ENCODE results near the gene TAS1R3.

Gene TAS1R3

GRCh38 chr1:1329304-1330210 is 1.5 kb upstream of the TAS1R3 start:
- in situ Hi-C loops (cut with HindIII; ENCODE audit: low sequenced_read_pairs), result no loop called here
- no peak overlapping the region for H3K4me3 ChIP-seq (ENCODE audit: low read depth, low read length)
- no peak for DNase-seq (ENCODE audit: low read depth, low spot score)
- TF ChIP-seq CTCF (IDR thresholded peaks at IDR 0.05; ENCODE audit: low read depth, low read length), result no peak

DNA sequence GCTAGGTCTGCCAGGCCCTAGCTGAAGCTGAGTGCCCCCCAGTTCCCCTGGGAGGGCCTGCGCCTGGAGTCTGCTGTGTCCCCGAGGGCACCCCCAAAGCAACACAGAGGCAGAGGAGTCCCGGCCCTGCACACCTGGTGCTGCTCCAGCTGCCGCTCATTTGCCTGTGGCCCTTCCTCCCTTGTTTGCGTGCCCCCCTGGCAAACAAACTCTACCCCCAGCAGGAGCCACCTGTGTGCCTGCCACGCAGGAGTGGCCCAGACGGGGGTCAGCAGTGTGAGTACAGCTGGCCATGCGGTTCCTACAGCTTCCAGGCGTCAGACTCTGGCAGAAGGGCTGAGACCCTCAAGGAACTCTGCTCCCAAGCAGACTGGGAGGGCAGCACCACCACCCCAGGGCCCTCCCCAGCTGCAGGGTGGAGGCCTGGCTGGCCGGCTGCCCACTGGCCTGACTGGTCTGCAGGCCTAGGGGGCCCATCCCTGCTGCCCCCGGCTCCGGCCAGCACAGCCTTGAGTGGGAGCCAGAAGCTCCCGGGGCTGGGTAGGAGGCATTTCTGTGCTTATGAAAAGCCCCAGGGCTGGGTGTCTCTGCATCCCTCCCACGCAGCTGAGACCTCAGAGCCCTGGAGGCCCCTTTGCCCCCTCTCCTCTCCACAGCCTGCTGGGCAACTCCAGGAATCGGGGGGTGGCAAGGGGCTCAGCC is 563 bp upstream of the TAS1R3 start:
- no peak for DNase-seq (ENCODE audit: low read depth, low spot score)
- in situ Hi-C loops (cut with HindIII; ENCODE audit: low sequenced_read_pairs), result no loop called here
- no peak overlapping the region for H3K4me3 ChIP-seq (ENCODE audit: low read depth, low read length)
- TF ChIP-seq CTCF (IDR thresholded peaks at IDR 0.05; ENCODE audit: low read depth, low read length), result no peak

DNA sequence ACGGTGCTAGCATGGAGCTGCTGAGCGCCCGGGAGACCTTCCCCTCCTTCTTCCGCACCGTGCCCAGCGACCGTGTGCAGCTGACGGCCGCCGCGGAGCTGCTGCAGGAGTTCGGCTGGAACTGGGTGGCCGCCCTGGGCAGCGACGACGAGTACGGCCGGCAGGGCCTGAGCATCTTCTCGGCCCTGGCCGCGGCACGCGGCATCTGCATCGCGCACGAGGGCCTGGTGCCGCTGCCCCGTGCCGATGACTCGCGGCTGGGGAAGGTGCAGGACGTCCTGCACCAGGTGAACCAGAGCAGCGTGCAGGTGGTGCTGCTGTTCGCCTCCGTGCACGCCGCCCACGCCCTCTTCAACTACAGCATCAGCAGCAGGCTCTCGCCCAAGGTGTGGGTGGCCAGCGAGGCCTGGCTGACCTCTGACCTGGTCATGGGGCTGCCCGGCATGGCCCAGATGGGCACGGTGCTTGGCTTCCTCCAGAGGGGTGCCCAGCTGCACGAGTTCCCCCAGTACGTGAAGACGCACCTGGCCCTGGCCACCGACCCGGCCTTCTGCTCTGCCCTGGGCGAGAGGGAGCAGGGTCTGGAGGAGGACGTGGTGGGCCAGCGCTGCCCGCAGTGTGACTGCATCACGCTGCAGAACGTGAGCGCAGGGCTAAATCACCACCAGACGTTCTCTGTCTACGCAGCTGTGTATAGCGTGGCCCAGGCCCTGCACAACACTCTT is 1.1 kb downstream of the TAS1R3 start:
- DNase-seq (ENCODE audit: low read depth, low spot score), result no peak
- no peak overlapping the region for H3K4me3 ChIP-seq (ENCODE audit: low read depth, low read length)
- in situ Hi-C loops (cut with HindIII; ENCODE audit: low sequenced_read_pairs), result no loop called here
- no peak for TF ChIP-seq CTCF (IDR thresholded peaks at IDR 0.05; ENCODE audit: low read depth, low read length)

- no peak for TF ChIP-seq CTCF (IDR thresholded peaks at IDR 0.05; ENCODE audit: low read depth, low read length)
- in situ Hi-C loops (cut with HindIII; ENCODE audit: low sequenced_read_pairs), result no loop called here
- no peak overlapping the region for H3K4me3 ChIP-seq (ENCODE audit: low read depth, low read length)
- no peak for DNase-seq (ENCODE audit: low read depth, low spot score)
These were observed 1.8 kb downstream of the TAS1R3 start for GRCh38 chr1:1332774-1333480.

- TF ChIP-seq CTCF (IDR thresholded peaks at IDR 0.05; ENCODE audit: low read depth, low read length), result no peak
- no peak for DNase-seq (ENCODE audit: low read depth, low spot score)
- in situ Hi-C loops (cut with HindIII; ENCODE audit: low sequenced_read_pairs), result no loop called here
These were observed 2.6 kb downstream of the TAS1R3 start for GRCh38 chr1:1333551-1334241.

More at GRCh38 chr1:1333551-1334241, 2.6 kb downstream of the TAS1R3 start:
- H3K4me3 ChIP-seq (ENCODE audit: low read depth, low read length), result no peak overlapping the region

All from astrocyte of the spinal cord (primary cell).